ENCODE measurements around the gene PACS2. TPM values are rescaled to one million over a fixed set of nuclear protein-coding genes. Genes with fewer than 3 reads are reported as not detected.

PACS2 gene
- total and polyA plus RNA-seq, 2 experiments from 2014 or later: 10.0 to 39.7 TPM

- DNase-seq: peak; percentile 79
- peak overlapping the region; percentile 68 for H2AFZ ChIP-seq
- WGBS, 2 experiments (ENCODE audit: low coverage in 1 of 2, low lambda C conversion rate in 2 of 2, missing lambda C conversion rate in 2 of 2): 8 to 10% methylated on average over 49 to 79 of the region's 86 CpGs
These were observed 96.7 kb downstream of the PACS2 start for GRCh38 chr14:105411017-105411941.

GRCh38 chr14:105411985-105412770 lies 97.6 kb downstream of the PACS2 start:
- H2AFZ ChIP-seq: no peak overlapping the region
- DNase-seq: no peak
- in situ Hi-C loops (cut with MboI): no loop called here
- no peak overlapping the region for H3K27ac ChIP-seq
- no peaks in the 10 kb centered on the region for H3K4me1 ChIP-seq (ENCODE audit: insufficient read depth)
- H3K9ac ChIP-seq: no peak overlapping the region
- 64 to 67% methylated on average over 12 to 16 of the region's 17 CpGs for WGBS, 2 experiments (ENCODE audit: low coverage in 1 of 2, low lambda C conversion rate in 2 of 2, missing lambda C conversion rate in 2 of 2)
- no peaks in the 10 kb centered on the region for H3K36me3 ChIP-seq (ENCODE audit: low read depth)
- no peak overlapping the region for H3K4me2 ChIP-seq (ENCODE audit: unreplicated experiment)
- no peaks in the 10 kb centered on the region for H3K9me2 ChIP-seq (ENCODE audit: insufficient read depth)
- no peaks in the 10 kb centered on the region for H3K9me3 ChIP-seq (ENCODE audit: low read depth)
- no peaks in the 10 kb centered on the region for H3F3A ChIP-seq (ENCODE audit: insufficient read depth)
- TF ChIP-seq EZH2phosphoT487 (IDR thresholded peaks at IDR 0.05; ENCODE audit: insufficient read depth, low read depth): no peak
- TF ChIP-seq EZH2 (IDR thresholded peaks at IDR 0.05; ENCODE audit: insufficient read depth, poor library complexity, severe bottlenecking): no peak
- H3K4me3 ChIP-seq: no peak overlapping the region
- H3K79me2 ChIP-seq (ENCODE audit: insufficient read depth): no peaks in the 10 kb centered on the region
- H3K27me3 ChIP-seq (replicated peaks; ENCODE audit: insufficient read depth): no peaks in the 10 kb centered on the region
- H4K20me1 ChIP-seq (ENCODE audit: insufficient read depth): no peaks in the 10 kb centered on the region

More at GRCh38 chr14:105411017-105411941, 96.7 kb downstream of the PACS2 start:
- no peaks in the 10 kb centered on the region for H4K20me1 ChIP-seq (ENCODE audit: insufficient read depth)
- H3F3A ChIP-seq (ENCODE audit: insufficient read depth): no peaks in the 10 kb centered on the region
- no peaks in the 10 kb centered on the region for H3K36me3 ChIP-seq (ENCODE audit: low read depth)
- no peaks in the 10 kb centered on the region for H3K4me1 ChIP-seq (ENCODE audit: insufficient read depth)
- no peak for TF ChIP-seq EZH2phosphoT487 (IDR thresholded peaks at IDR 0.05; ENCODE audit: insufficient read depth, low read depth)
- no peak for TF ChIP-seq EZH2 (IDR thresholded peaks at IDR 0.05; ENCODE audit: insufficient read depth, poor library complexity, severe bottlenecking)
- in situ Hi-C loops (cut with MboI): no loop called here
- H3K9me3 ChIP-seq (ENCODE audit: low read depth): no peaks in the 10 kb centered on the region
- H3K9ac ChIP-seq: peak overlapping the region; percentile 53
- H3K9me2 ChIP-seq (ENCODE audit: insufficient read depth): no peaks in the 10 kb centered on the region
- H3K4me2 ChIP-seq (ENCODE audit: unreplicated experiment): peak overlapping the region; percentile 73
- no peaks in the 10 kb centered on the region for H3K79me2 ChIP-seq (ENCODE audit: insufficient read depth)
- no peak overlapping the region for H3K27ac ChIP-seq
- no peaks in the 10 kb centered on the region for H3K27me3 ChIP-seq (replicated peaks; ENCODE audit: insufficient read depth)
- H3K4me3 ChIP-seq: peak overlapping the region; percentile 62

DNA sequence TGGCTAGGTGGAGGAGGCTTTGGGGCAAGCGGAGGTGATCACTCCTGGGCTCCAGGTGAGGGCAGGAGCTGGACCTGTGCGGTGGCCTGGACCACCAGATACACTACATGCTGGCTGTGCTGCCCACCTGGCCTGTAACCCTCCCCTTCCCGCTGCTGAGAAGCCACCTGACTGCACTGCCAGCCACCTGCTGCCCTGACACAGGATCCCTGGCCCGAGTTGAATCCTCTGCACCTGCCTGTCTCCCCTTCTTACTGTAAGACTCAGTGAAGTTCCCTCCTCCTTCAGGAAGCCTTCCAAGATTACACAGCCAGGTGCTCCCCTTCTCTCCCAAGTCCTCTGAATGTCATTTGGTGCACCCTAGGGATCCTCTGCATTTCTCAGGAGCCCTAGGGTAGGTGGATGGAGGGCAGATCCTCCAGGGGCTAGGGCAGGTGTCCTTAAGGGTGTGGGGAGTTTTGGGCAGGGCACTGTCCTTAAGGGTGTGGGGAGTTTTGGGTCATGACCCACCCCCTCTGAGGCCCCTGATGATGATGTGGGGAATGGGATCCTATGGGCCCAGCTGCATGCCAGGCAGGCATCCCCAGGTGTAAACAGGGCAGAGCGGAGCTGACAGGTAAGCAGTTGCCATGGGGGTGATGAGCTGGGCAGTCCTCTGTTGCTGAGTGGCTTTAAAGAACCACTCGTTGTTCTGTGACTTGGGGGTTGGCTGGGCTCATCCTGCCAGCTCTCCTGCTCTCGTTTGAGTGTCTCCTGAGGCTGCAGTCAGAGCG lies 98.4 kb downstream of the PACS2 start:
- Histone ChIP-seq H3K9ac (no peak overlapping the region), H2AFZ (no peak overlapping the region), H3K9me2 (ENCODE audit: insufficient read depth) (no peaks in the 10 kb centered on the region), H3F3A (ENCODE audit: insufficient read depth) (no peaks in the 10 kb centered on the region), H3K36me3 (ENCODE audit: low read depth) (no peaks in the 10 kb centered on the region), H3K4me1 (ENCODE audit: insufficient read depth) (no peaks in the 10 kb centered on the region), H4K20me1 (ENCODE audit: insufficient read depth) (no peaks in the 10 kb centered on the region), H3K79me2 (ENCODE audit: insufficient read depth) (no peaks in the 10 kb centered on the region), H3K9me3 (ENCODE audit: low read depth) (no peaks in the 10 kb centered on the region), H3K27ac (no peak overlapping the region), H3K4me3 (no peak overlapping the region), H3K4me2 (ENCODE audit: unreplicated experiment) (no peak overlapping the region), H3K27me3 (replicated peaks; ENCODE audit: insufficient read depth) (no peaks in the 10 kb centered on the region)
- TF ChIP-seq EZH2 (IDR thresholded peaks at IDR 0.05; ENCODE audit: insufficient read depth, poor library complexity, severe bottlenecking) (no peak), EZH2phosphoT487 (IDR thresholded peaks at IDR 0.05; ENCODE audit: insufficient read depth, low read depth) (no peak)
- 66 to 77% methylated on average over 7 of the region's 8 CpGs for WGBS, 2 experiments (ENCODE audit: low coverage in 1 of 2, low lambda C conversion rate in 2 of 2, missing lambda C conversion rate in 2 of 2)
- in situ Hi-C loops (cut with MboI): no loop called here
- DNase-seq: no peak

DNA sequence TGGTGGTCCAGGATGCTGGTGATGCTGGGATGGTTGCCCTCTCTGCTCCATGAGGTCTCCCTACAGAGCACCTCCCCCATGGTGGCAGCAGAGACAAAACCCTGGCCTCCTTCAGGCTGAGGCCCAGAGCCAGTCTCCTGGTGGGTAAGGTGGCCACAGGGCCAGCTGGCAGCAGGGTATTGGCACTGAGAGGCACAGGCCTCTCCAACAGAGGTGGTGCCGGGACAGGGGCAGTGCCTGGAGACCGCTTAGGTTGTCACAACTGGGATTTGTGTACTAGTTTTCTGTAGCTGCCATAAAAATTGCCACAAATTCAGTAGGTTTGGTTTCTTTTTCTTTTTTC lies 99.0 kb downstream of the PACS2 start:
- no peaks in the 10 kb centered on the region for H3K9me3 ChIP-seq (ENCODE audit: low read depth)
- H3K27ac ChIP-seq: no peak overlapping the region
- 96 to 97% methylated on average over 2 of the region's 2 CpGs for WGBS, 2 experiments (ENCODE audit: low coverage in 1 of 2, low lambda C conversion rate in 2 of 2, missing lambda C conversion rate in 2 of 2)
- no peak overlapping the region for H2AFZ ChIP-seq
- no peaks in the 10 kb centered on the region for H3K27me3 ChIP-seq (replicated peaks; ENCODE audit: insufficient read depth)
- DNase-seq: no peak
- H3K9ac ChIP-seq: no peak overlapping the region
- H4K20me1 ChIP-seq (ENCODE audit: insufficient read depth): no peaks in the 10 kb centered on the region
- H3K36me3 ChIP-seq (ENCODE audit: low read depth): no peaks in the 10 kb centered on the region
- no peak overlapping the region for H3K4me3 ChIP-seq
- no peaks in the 10 kb centered on the region for H3K9me2 ChIP-seq (ENCODE audit: insufficient read depth)
- H3K4me1 ChIP-seq (ENCODE audit: insufficient read depth): no peaks in the 10 kb centered on the region
- no peaks in the 10 kb centered on the region for H3K79me2 ChIP-seq (ENCODE audit: insufficient read depth)
- in situ Hi-C loops (cut with MboI): no loop called here
- H3K4me2 ChIP-seq (ENCODE audit: unreplicated experiment): no peak overlapping the region
- H3F3A ChIP-seq (ENCODE audit: insufficient read depth): no peaks in the 10 kb centered on the region
- no peak for TF ChIP-seq EZH2 (IDR thresholded peaks at IDR 0.05; ENCODE audit: insufficient read depth, poor library complexity, severe bottlenecking)
- TF ChIP-seq EZH2phosphoT487 (IDR thresholded peaks at IDR 0.05; ENCODE audit: insufficient read depth, low read depth): no peak

Data from GM23248 (cell line).